Neuronal stem cell (in vitro differentiated cells): Measurements from ENCODE around the gene LIG3.
"Not testable (repeated sequence)": the region's sequence is repeated elsewhere in the genome, so short reads cannot be mapped to it uniquely, and the experiment has no call there.

Experiments
- DNase-seq: peaks from one replicate; pipeline ENCODE4 v3.0.0-alpha.2; 2013; ENCODE audit warnings: low spot score
- H2AFZ ChIP-seq: one replicate; pipeline ENCODE4 v1.6.1; 2013; ENCODE audit warnings: mild to moderate bottlenecking, low read length, inconsistent platforms
- H2AK5ac ChIP-seq: 2 replicates; pipeline ENCODE4 v1.6.1; 2013; ENCODE audit warnings: low read depth, mild to moderate bottlenecking, inconsistent platforms, low read length, moderate library complexity, mixed read lengths
- H2BK120ac ChIP-seq: 2 replicates; pipeline ENCODE4 v1.6.1; 2013; ENCODE audit warnings: low read depth, mild to moderate bottlenecking, inconsistent platforms, low read length, moderate library complexity, mixed read lengths
- H2BK12ac ChIP-seq: one replicate; pipeline ENCODE4 v1.6.1; 2013; ENCODE audit warnings: low read length, inconsistent platforms
- H2BK15ac ChIP-seq: 2 replicates; pipeline ENCODE4 v1.6.1; 2013; ENCODE audit warnings: mild to moderate bottlenecking, low read length, inconsistent platforms, mixed read lengths
- H2BK5ac ChIP-seq: one replicate; pipeline ENCODE4 v1.6.1; 2013; ENCODE audit warnings: inconsistent platforms, mild to moderate bottlenecking, low read length, moderate library complexity
- H3K14ac ChIP-seq: one replicate; pipeline ENCODE4 v1.6.1; 2013; ENCODE audit warnings: low read length, inconsistent platforms
- H3K18ac ChIP-seq: 2 replicates; pipeline ENCODE4 v1.6.1; 2013; ENCODE audit warnings: low read length, inconsistent platforms
- H3K23ac ChIP-seq: 2 replicates; pipeline ENCODE4 v1.6.1; 2013; ENCODE audit warnings: low read depth, mild to moderate bottlenecking, mixed read lengths, low read length, inconsistent platforms; ENCODE audit not compliant: poor library complexity
- H3K27ac ChIP-seq: replicated peaks from 3 replicates; pipeline ENCODE4 v1.5.1; 2013; ENCODE audit warnings: low read length, inconsistent platforms
- H3K27me3 ChIP-seq, 3 experiments: 2 replicates each; pipeline ENCODE4 v1.6.1; 2013; ENCODE audit warnings: low read length in 3 of 3, mild to moderate bottlenecking in 2 of 3, inconsistent platforms in 1 of 3, low read depth in 1 of 3, mixed read lengths in 1 of 3, moderate library complexity in 1 of 3; ENCODE audit not compliant: control insufficient read depth in 3 of 3, insufficient read depth in 3 of 3
- H3K36me3 ChIP-seq, 2 donors: replicated peaks in 1 of 2; 2 replicates each; pipeline ENCODE4 v1.6.1; 2013; ENCODE audit warnings: low read length in 2 of 2; ENCODE audit not compliant: control insufficient read depth in 2 of 2, insufficient read depth in 2 of 2
- H3K4ac ChIP-seq: 2 replicates; pipeline ENCODE4 v1.6.1; 2013; ENCODE audit warnings: inconsistent platforms, mild to moderate bottlenecking, low read length, moderate library complexity
- H3K4me1 ChIP-seq, 2 donors: 1 replicate in 1 of 2; 2 replicates in 1 of 2; pipeline ENCODE4 v1.6.1; 2013; ENCODE audit warnings: low read length in 2 of 2, low read depth in 1 of 2; ENCODE audit not compliant: control insufficient read depth in 2 of 2, insufficient read depth in 1 of 2
- H3K4me2 ChIP-seq: one replicate; pipeline ENCODE4 v1.6.1; 2013; ENCODE audit warnings: mild to moderate bottlenecking, low read length, inconsistent platforms; ENCODE audit not compliant: insufficient read depth, poor library complexity, severe bottlenecking
- H3K4me3 ChIP-seq, 2 donors: 2 replicates each; pipeline ENCODE4 v1.5.1; 2013; ENCODE audit warnings: low read length in 2 of 2, mild to moderate bottlenecking in 2 of 2, inconsistent platforms in 1 of 2, moderate library complexity in 1 of 2
- H3K79me1 ChIP-seq: one replicate; pipeline ENCODE4 v1.6.1; 2013; ENCODE audit warnings: low read depth, mild to moderate bottlenecking, inconsistent platforms, low read length, moderate library complexity
- H3K9ac ChIP-seq: one replicate; pipeline ENCODE4 v1.6.1; 2013; ENCODE audit warnings: mild to moderate bottlenecking, low read depth, low read length, inconsistent platforms; ENCODE audit not compliant: poor library complexity
- H3K9me3 ChIP-seq, 2 donors: replicated peaks in 1 of 2; 2 replicates each; pipeline versions ENCODE3 to v1.6.1; 2013; ENCODE audit warnings: low read length in 2 of 2, mild to moderate bottlenecking in 2 of 2, inconsistent platforms in 1 of 2, low read depth in 1 of 2, mixed read lengths in 1 of 2, moderate library complexity in 1 of 2; ENCODE audit not compliant: control insufficient read depth in 2 of 2, insufficient read depth in 1 of 2
- H4K8ac ChIP-seq: one replicate; pipeline ENCODE4 v1.6.1; 2013; ENCODE audit warnings: low read depth, mild to moderate bottlenecking, inconsistent platforms, low read length, moderate library complexity
- H4K91ac ChIP-seq: one replicate; pipeline ENCODE4 v1.6.1; 2013; ENCODE audit warnings: low read length, low read depth, mild to moderate bottlenecking, inconsistent platforms; ENCODE audit not compliant: poor library complexity
- WGBS, 2 donors: extraction: QIAGEN DNeasy Blood & Tissue Kit; methylation state at CpG; one replicate each; pipeline ENCODE4 v1.1.7; 2013; ENCODE audit warnings: missing lambda C conversion rate in 2 of 2, mixed read lengths in 1 of 2; ENCODE audit not compliant: insufficient read length in 2 of 2, insufficient replicate concordance in 1 of 2; ENCODE audit errors: extremely low coverage in 2 of 2; 5-methylcytosine and 5-hydroxymethylcytosine counted together

Gene LIG3

DNA sequence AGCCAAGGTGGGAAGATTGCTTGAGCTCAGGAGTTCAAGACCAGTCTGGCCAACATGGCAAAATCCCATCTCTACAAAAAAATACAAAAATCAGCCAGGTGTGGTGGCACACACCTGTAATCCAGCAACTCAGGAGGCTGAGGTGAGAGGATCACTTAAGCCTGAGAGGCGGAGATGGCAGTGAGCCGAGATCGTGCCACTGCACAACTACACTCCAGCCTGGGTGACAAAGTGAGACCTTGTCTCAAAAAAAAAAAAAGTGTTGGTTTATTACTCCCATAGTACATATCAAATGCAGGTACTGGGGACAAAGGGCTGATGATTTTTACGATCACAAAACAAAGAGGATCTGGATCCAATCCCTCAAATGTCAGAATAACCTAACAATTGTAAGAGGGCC lies 47.8 kb downstream of the LIG3 start:
- not testable (repeated sequence) for H2BK120ac ChIP-seq
- WGBS, 2 donors = no CpG with 5 or more reads among the region's 4 CpGs

DNA sequence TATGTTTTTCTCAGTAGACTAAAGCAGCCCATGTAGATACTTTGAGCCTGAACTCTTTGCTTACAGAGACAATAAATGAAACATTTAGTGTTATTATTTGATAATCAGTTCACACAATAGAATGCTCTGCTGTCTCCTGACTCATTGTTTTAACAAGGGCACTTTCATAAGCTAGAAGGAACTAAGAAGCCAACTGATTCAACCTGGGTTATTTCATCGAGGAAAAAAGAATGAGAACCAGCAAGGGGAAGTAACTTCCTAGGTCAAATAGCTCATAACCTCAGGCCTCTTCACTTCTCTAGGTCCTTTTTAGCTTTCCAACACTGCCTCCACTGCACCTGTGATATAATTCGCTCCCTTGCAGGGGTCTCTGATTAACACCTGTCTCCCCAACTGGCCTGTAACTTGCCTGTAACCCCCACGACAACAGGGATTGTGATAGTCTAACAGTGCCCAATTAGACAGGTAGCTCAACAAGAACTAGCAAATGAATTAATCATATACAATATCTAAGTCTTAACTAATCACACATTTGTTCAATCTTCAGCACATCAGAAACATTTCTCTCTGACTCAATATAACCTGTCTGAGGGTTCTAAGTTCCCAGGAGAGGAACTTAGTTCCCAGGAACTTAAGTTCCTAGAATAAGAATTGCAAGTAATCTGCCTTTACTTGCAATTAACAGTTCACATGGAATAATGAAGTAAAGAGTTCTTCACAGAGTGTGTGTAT lies 48.4 kb downstream of the LIG3 start:
- Histone ChIP-seq H3K18ac (no peak overlapping the region), H3K4me3 (no peak overlapping the region), H3K23ac (no peak overlapping the region), H3K14ac (no peak overlapping the region), H3K4me1 (no peaks in the 10 kb centered on the region), H3K4me2 (no peak overlapping the region), H2BK15ac (no peak overlapping the region), H2AK5ac (no peak overlapping the region), H4K91ac (no peak overlapping the region), H3K27ac (no peak overlapping the region), H2BK120ac (no peak overlapping the region), H3K9ac (no peak overlapping the region), H3K79me1 (no peaks in the 10 kb centered on the region), H3K27me3 (no peaks in the 10 kb centered on the region), H2BK12ac (no peak overlapping the region), H4K8ac (no peak overlapping the region), H2AFZ (no peak overlapping the region), H3K36me3 (no peaks in the 10 kb centered on the region), H3K9me3 (no peaks in the 10 kb centered on the region), H2BK5ac (no peak overlapping the region), H3K4ac (no peak overlapping the region)
- no CpG with 5 or more reads among the region's 3 CpGs for WGBS, 2 donors
- DNase-seq = no peak

More for the DNA sequence above, 47.8 kb downstream of the LIG3 start:
- H3K36me3 ChIP-seq, H3K79me1 ChIP-seq, H3K14ac ChIP-seq, H2BK12ac ChIP-seq, H4K8ac ChIP-seq, H3K9ac ChIP-seq, H3K18ac ChIP-seq, H3K27ac ChIP-seq, H2AK5ac ChIP-seq, H3K4me3 ChIP-seq, H3K4me1 ChIP-seq, H3K4me2 ChIP-seq, H3K23ac ChIP-seq, H2BK15ac ChIP-seq, H2BK5ac ChIP-seq, H3K4ac ChIP-seq, DNase-seq, H3K9me3 ChIP-seq, H2AFZ ChIP-seq, H4K91ac ChIP-seq, H3K27me3 ChIP-seq: not testable (repeated sequence)

DNA sequence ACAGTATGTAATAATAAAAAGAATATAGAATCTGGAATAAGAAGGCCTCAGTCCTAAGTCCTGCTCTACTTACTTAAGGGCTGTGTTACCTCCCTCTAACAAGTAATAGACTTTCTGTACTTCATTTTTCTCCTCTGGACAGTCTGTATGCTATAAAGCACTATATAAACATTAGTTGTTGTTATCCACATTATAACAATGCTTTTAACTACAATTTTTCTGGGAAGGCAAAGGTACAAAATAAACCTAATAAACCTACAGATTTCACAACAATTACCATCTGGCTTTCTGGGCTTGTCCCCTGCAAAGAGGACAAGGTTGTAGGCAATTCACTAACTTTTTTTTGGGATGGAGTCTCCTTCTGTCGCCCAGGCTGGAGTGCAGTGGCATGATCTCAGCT lies 50.5 kb downstream of the LIG3 start:
- Histone ChIP-seq H2BK5ac (no peak overlapping the region), H4K91ac (no peak overlapping the region), H2AK5ac (no peak overlapping the region), H3K79me1 (no peaks in the 10 kb centered on the region), H2BK15ac (no peak overlapping the region), H3K4me1 (no peaks in the 10 kb centered on the region), H3K27me3 (no peaks in the 10 kb centered on the region), H3K14ac (no peak overlapping the region), H3K36me3 (no peaks in the 10 kb centered on the region), H3K9me3 (no peaks in the 10 kb centered on the region), H3K4ac (no peak overlapping the region), H3K18ac (no peak overlapping the region), H3K23ac (no peak overlapping the region), H3K4me3 (no peak overlapping the region), H3K27ac (no peak overlapping the region), H3K9ac (no peak overlapping the region), H4K8ac (no peak overlapping the region), H2AFZ (no peak overlapping the region), H3K4me2 (no peak overlapping the region), H2BK120ac (no peak overlapping the region), H2BK12ac (no peak overlapping the region)
- no peak for DNase-seq
- no CpG with 5 or more reads among the region's 1 CpG for WGBS, 2 donors

DNA sequence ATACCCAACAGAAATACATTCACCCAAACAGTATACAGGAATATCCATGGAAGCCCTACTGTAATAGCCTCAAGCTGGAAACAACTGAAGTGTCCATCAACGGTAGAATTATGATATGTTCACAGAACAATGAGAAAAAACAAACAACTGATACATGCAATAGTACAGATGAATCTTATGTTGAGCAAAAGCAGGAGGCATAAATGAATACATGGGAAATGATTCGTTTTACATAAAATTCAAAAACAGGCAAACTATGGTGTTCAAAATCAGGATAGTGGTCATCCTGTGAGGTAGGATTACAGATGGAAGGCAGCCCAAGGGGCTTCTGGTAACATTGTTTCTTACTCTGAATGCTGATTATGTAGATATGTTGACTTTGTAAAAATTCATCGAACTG lies 58.1 kb downstream of the LIG3 start:
- H4K91ac ChIP-seq = no peak overlapping the region

More for the DNA sequence above, 58.1 kb downstream of the LIG3 start:
- no peaks in the 10 kb centered on the region for H3K36me3 ChIP-seq
- H3K9me3 ChIP-seq = no peaks in the 10 kb centered on the region
- no peak overlapping the region for H4K8ac ChIP-seq
- no peak overlapping the region for H3K4me3 ChIP-seq
- H3K4me1 ChIP-seq = no peaks in the 10 kb centered on the region
- H3K23ac ChIP-seq = no peak overlapping the region
- H3K14ac ChIP-seq = no peak overlapping the region
- no peak for DNase-seq
- no peak overlapping the region for H3K27ac ChIP-seq
- no peak overlapping the region for H3K9ac ChIP-seq
- H2BK5ac ChIP-seq = no peak overlapping the region
- H3K27me3 ChIP-seq = no peaks in the 10 kb centered on the region
- H2BK120ac ChIP-seq = no peak overlapping the region
- H2BK12ac ChIP-seq = no peak overlapping the region
- no peak overlapping the region for H2BK15ac ChIP-seq
- H3K18ac ChIP-seq = no peak overlapping the region
- H2AK5ac ChIP-seq = no peak overlapping the region
- no peak overlapping the region for H2AFZ ChIP-seq
- H3K4me2 ChIP-seq = no peak overlapping the region
- no peaks in the 10 kb centered on the region for H3K79me1 ChIP-seq
- no CpG with 5 or more reads among the region's 3 CpGs for WGBS, 2 donors
- no peak overlapping the region for H3K4ac ChIP-seq
